HG03280 (cell line): ENCODE measurements around the gene CCSER1.
"Not testable (repeated sequence)": the region's sequence is repeated elsewhere in the genome, so short reads cannot be mapped to it uniquely, and the experiment has no call there.

Source experiments
- ATAC-seq: cut with Tn5 transposase; IDR thresholded peaks from one replicate; pipeline ENCODE4 v1.9.1; 2021; ENCODE audit warnings: mild to moderate bottlenecking, moderate library complexity; ENCODE audit not compliant: unreplicated experiment

Gene CCSER1

GRCh38 chr4:90425893-90426292, 298.7 kb downstream of the CCSER1 start:
- ATAC-seq = no peak

GRCh38 chr4:90438522-90438921, 311.3 kb downstream of the CCSER1 start:
- ATAC-seq = no peak

GRCh38 chr4:90441770-90442169, 314.6 kb downstream of the CCSER1 start:
- no peak for ATAC-seq

GRCh38 chr4:90442619-90443018, 315.4 kb downstream of the CCSER1 start:
- no peak for ATAC-seq

GRCh38 chr4:90443231-90443630, 316.0 kb downstream of the CCSER1 start:
- ATAC-seq = no peak

GRCh38 chr4:90444904-90445303, 317.7 kb downstream of the CCSER1 start:
- no peak for ATAC-seq

- ATAC-seq = no peak
Measured at GRCh38 chr4:90445380-90445779, 318.2 kb downstream of the CCSER1 start.

GRCh38 chr4:90449626-90450025, 322.4 kb downstream of the CCSER1 start:
- no peak for ATAC-seq

- no peak for ATAC-seq
Measured at GRCh38 chr4:90456891-90457290, 329.7 kb downstream of the CCSER1 start.

- ATAC-seq = no peak
Measured at GRCh38 chr4:90457817-90458216, 330.6 kb downstream of the CCSER1 start.

GRCh38 chr4:90458576-90458975, 331.4 kb downstream of the CCSER1 start:
- ATAC-seq = no peak

- no peak for ATAC-seq
Measured at GRCh38 chr4:90474484-90474883, 347.3 kb downstream of the CCSER1 start.

- ATAC-seq = no peak
Measured at GRCh38 chr4:90476019-90476418, 348.8 kb downstream of the CCSER1 start.

GRCh38 chr4:90476586-90476985, 349.4 kb downstream of the CCSER1 start:
- no peak for ATAC-seq

- ATAC-seq = not testable (repeated sequence)
Measured at GRCh38 chr4:90484894-90485293, 357.7 kb downstream of the CCSER1 start.

GRCh38 chr4:90486346-90486745, 359.2 kb downstream of the CCSER1 start:
- ATAC-seq = no peak

- no peak for ATAC-seq
Measured at GRCh38 chr4:90495211-90495610, 368.0 kb downstream of the CCSER1 start.

- ATAC-seq = no peak
Measured at GRCh38 chr4:90495936-90496335, 368.7 kb downstream of the CCSER1 start.

- ATAC-seq = no peak
Measured at GRCh38 chr4:90498175-90498574, 371.0 kb downstream of the CCSER1 start.

- ATAC-seq = no peak
Measured at GRCh38 chr4:90503677-90504076, 376.5 kb downstream of the CCSER1 start.

- no peak for ATAC-seq
Measured at GRCh38 chr4:90515191-90515590, 388.0 kb downstream of the CCSER1 start.

GRCh38 chr4:90528551-90528950, 401.4 kb downstream of the CCSER1 start:
- no peak for ATAC-seq

GRCh38 chr4:90536408-90536807, 409.2 kb downstream of the CCSER1 start:
- ATAC-seq = no peak

GRCh38 chr4:90537491-90537890, 410.3 kb downstream of the CCSER1 start:
- ATAC-seq = no peak
